Testis (tissue), 3 donors: ENCODE measurements around the gene FCAR. TPM values are rescaled to one million over a fixed set of nuclear protein-coding genes. Genes with fewer than 3 reads are reported as not detected.
"Not testable (repeated sequence)": the region's sequence is repeated elsewhere in the genome, so short reads cannot be mapped to it uniquely, and the experiment has no call there.

Experiments
- DNase-seq: peaks from one replicate; pipeline ENCODE4 v3.0.0-alpha.2; 2019
- H3K27ac ChIP-seq, 2 donors: fragments of 200-600 bp; sonication (generic); one replicate each; pipeline ENCODE4 v1.5.1; 2019
- H3K27me3 ChIP-seq: fragments of 200-600 bp; sonication (generic); one replicate; pipeline ENCODE4 v1.5.1; 2019
- H3K36me3 ChIP-seq: fragments of 200-600 bp; sonication (generic); one replicate; pipeline ENCODE4 v1.5.1; 2017; ENCODE audit warnings: low read depth; ENCODE audit errors: missing control alignments
- H3K4me1 ChIP-seq: fragments of 200-600 bp; sonication (generic); one replicate; pipeline ENCODE4 v1.5.1; 2019
- H3K4me3 ChIP-seq, 2 donors: fragments of 200-600 bp; sonication (generic); one replicate each; pipeline ENCODE4 v1.5.1; 2017 to 2019
- H3K9me3 ChIP-seq: fragments of 200-600 bp; sonication (generic); one replicate; pipeline ENCODE4 v1.5.1; 2017
- POLR2A ChIP-seq: fragments of 450-650 bp; IDR thresholded peaks from one replicate; pipeline ENCODE4 v1.6.1; 2017; ENCODE audit warnings: antibody characterized with exemption, mild to moderate bottlenecking, moderate library complexity
- WGBS, 2 donors: methylation state at CpG; one replicate each; pipeline ENCODE4 v1.1.5; 2018; 5-methylcytosine and 5-hydroxymethylcytosine counted together
- intact Hi-C: fragments of 100-400 bp; cut with DNase I; formaldehyde crosslinking; loops from one replicate; pipeline ENCODE4 v1.15.1; 2023; ENCODE audit warnings: low total_unique reads
- polyA plus RNA-seq: library from polyadenylated mRNA; stranded (reverse); fragments of 350-450 nt; fragmentation: Illumina TruSeq; extraction: RNeasy Lipid Tissue Mini Kit (QIAGEN cat#74804); gene quantifications from one replicate; pipeline ENCODE4 v1.2.3, GENCODE V29; 2014; ENCODE audit warnings: low read depth, low replicate concordance; ENCODE audit not compliant: insufficient read depth
- total RNA-seq, 2 donors: library from RNA; depleted of rRNA; stranded (reverse); fragments of >200 nt; gene quantifications; one replicate each; pipeline ENCODE4 v1.2.3, GENCODE V29; 2016
- TF ChIP-seq, protein P1 (sequence below), 3 experiments: fragments of 450-650 bp in 2 of 3; fragments of 200-600 bp in 1 of 3; sonication (generic) in 1 of 3; IDR thresholded peaks; one replicate each; pipeline ENCODE4 v1.5.1; 2016 to 2019; ENCODE audit warnings: antibody characterized with exemption in 3 of 3, mild to moderate bottlenecking in 2 of 3, moderate library complexity in 1 of 3

FCAR gene
- total and polyA plus RNA-seq, 3 donors from 2014 or later = not detected

GRCh38 chr19:54902061-54902460, 28.0 kb downstream of the FCAR start:
- Histone ChIP-seq H3K27ac (no peak overlapping the region), H3K36me3 (no peaks in the 10 kb centered on the region), H3K9me3 (no peaks in the 10 kb centered on the region), H3K4me1 (no peaks in the 10 kb centered on the region), H3K4me3 (no peak overlapping the region), H3K27me3 (no peaks in the 10 kb centered on the region)
- 74 to 79% methylated on average over 3 of the region's 3 CpGs for WGBS, 2 donors
- intact Hi-C loops = no loop called here
- TF ChIP-seq POLR2A = no peak
- TF ChIP-seq, protein P1, sequence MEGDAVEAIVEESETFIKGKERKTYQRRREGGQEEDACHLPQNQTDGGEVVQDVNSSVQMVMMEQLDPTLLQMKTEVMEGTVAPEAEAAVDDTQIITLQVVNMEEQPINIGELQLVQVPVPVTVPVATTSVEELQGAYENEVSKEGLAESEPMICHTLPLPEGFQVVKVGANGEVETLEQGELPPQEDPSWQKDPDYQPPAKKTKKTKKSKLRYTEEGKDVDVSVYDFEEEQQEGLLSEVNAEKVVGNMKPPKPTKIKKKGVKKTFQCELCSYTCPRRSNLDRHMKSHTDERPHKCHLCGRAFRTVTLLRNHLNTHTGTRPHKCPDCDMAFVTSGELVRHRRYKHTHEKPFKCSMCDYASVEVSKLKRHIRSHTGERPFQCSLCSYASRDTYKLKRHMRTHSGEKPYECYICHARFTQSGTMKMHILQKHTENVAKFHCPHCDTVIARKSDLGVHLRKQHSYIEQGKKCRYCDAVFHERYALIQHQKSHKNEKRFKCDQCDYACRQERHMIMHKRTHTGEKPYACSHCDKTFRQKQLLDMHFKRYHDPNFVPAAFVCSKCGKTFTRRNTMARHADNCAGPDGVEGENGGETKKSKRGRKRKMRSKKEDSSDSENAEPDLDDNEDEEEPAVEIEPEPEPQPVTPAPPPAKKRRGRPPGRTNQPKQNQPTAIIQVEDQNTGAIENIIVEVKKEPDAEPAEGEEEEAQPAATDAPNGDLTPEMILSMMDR (IDR thresholded peaks at IDR 0.05) = no peak
- no peak for DNase-seq

GRCh38 chr19:54903303-54903702, 29.3 kb downstream of the FCAR start:
- DNase-seq = no peak
- intact Hi-C loops = no loop called here
- no peaks in the 10 kb centered on the region for H3K36me3 ChIP-seq
- no peak overlapping the region for H3K4me3 ChIP-seq
- TF ChIP-seq, protein P1 (IDR thresholded peaks at IDR 0.05) = no peak
- no peak for TF ChIP-seq POLR2A
- WGBS, 2 donors = 80 to 81% methylated on average over 6 of the region's 6 CpGs
- no peaks in the 10 kb centered on the region for H3K9me3 ChIP-seq
- no peak overlapping the region for H3K27ac ChIP-seq
- no peaks in the 10 kb centered on the region for H3K27me3 ChIP-seq
- no peaks in the 10 kb centered on the region for H3K4me1 ChIP-seq

DNA sequence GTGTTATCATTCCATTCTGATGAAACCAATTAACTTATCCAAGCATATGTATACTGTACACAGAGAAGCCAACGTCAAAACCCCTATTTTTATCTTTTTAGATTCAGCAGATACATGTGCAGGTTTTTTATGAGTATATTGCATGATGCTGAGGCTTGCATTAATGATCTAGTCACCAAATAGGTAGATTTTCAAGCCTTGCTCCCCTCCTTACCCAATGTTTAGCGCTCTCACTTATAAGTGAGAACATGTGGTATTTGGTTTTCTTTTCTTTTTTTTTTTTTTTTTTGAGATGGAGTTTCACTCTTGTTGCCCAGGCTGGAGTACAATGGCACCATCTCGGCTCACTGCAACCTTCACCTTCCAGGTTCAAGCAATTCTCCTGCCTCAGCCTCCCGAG, 30.2 kb downstream of the FCAR start:
- H3K9me3 ChIP-seq, DNase-seq, H3K4me1 ChIP-seq, intact Hi-C loops, H3K27ac ChIP-seq, H3K36me3 ChIP-seq, H3K27me3 ChIP-seq, H3K4me3 ChIP-seq: not testable (repeated sequence)
- WGBS, 2 donors = 78 to 83% methylated on average over 4 of the region's 4 CpGs

DNA sequence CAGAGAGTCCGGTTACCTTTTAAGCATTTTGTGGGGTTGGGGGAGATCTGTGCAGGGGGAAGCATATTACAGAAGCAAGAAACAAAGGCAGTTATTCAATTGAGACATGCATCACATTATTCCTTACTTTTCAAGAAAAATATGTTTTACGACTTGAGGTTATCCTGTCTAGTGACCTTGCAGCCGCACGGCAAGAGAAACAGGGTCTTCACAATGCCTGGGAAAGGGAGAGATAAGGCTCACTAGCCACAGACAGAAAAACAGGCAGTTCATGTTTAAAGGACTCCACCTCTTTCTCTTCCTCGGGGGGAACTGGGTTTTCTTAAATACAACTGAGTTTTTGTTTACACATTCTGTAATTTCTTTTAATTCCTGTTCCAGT, 31.4 kb downstream of the FCAR start:
- WGBS, 2 donors = 35 to 38% methylated on average over 5 of the region's 5 CpGs
- H3K36me3 ChIP-seq = no peaks in the 10 kb centered on the region

DNA sequence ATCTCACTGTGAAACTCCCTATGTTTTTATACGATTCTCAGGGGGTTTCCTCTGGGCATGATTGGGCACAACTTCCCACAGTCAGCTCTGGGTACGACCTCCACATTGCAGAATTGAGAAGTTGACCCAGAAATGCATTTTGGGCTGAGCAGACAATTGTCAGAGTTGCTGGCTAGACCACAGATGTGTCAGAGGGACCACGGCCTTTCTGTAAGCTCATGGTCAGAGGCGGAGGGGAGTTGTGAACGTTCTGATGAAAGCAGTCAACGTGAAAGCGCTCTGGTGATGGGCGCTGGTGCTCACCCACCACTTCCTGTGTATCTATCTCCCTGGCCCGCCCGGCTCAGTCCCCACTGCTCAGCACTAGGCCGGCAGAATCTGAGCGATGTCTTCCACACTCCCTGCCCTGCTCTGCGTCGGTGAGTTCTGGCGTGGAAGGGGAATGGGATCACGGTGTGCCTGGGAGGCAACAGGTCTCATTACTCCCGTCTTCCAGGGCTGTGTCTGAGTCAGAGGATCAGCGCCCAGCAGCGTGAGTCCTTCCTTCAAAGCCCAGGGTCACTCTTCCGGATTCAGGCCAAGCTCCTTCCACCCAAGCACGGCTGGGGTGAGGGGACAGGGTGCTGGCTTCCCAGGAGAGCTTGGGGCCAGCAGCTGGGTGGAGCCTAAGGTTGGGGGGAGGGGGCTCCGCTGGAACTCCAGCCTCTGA, 31.9 kb downstream of the FCAR start, which contains the start of gene NCR1:
Gene NCR1, plus strand, starts transcription at position 346 of the 709 bp plus-strand sequence. Its CDS starts 40 bp downstream, at position 386.
- Histone ChIP-seq H3K27me3 (no peaks in the 10 kb centered on the region), H3K9me3 (no peaks in the 10 kb centered on the region), H3K36me3 (no peaks in the 10 kb centered on the region), H3K4me3 (no peak within 1 kb of the TSS), H3K27ac (no peak within 1 kb of the TSS), H3K4me1 (no peaks in the 10 kb centered on the region)
- 34 to 35% methylated on average over 19 to 22 of the region's 22 CpGs for WGBS, 2 donors
- TF ChIP-seq, protein P1 (IDR thresholded peaks at IDR 0.05) = no peak
- intact Hi-C loops = no loop called here
- no peak for DNase-seq

More for the DNA sequence above, 31.4 kb downstream of the FCAR start:
- no peak overlapping the region for H3K4me3 ChIP-seq
- no peaks in the 10 kb centered on the region for H3K4me1 ChIP-seq
- no peaks in the 10 kb centered on the region for H3K27me3 ChIP-seq
- H3K9me3 ChIP-seq = no peaks in the 10 kb centered on the region
- intact Hi-C loops = no loop called here
- no peak for DNase-seq
- TF ChIP-seq POLR2A = no peak
- TF ChIP-seq, protein P1 (IDR thresholded peaks at IDR 0.05) = no peak
- H3K27ac ChIP-seq = no peak overlapping the region
